Measurements from ENCODE around the gene PLEKHA7.
"Not testable (repeated sequence)": the region's sequence is repeated elsewhere in the genome, so short reads cannot be mapped to it uniquely, and the experiment has no call there.

PLEKHA7 gene

DNA sequence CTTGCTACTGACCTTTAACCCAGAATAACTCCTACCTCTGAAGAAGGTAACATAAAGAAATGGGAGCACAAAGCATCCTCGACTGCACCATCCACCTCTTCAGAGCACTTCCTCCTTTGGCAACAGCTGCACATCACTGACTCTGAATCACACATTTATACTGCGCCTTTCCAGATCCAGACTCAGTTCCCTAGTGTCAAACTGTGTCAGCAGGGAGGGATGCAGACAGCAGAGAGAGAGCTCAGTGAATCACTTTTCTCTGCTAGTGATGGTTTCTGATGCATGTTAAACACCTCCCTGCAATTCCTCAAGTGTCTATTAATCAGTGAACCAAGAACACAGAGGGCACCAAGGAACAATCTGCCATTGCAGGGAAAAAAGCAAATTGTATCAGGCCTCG is 118.9 kb downstream of the PLEKHA7 start:
- Mint-ChIP-seq H3K36me3 (ENCODE audit: low read depth) (no peaks in the 10 kb centered on the region), H3K27ac (no peak overlapping the region), H3K9me3 (peaks cover 1% of the 10 kb centered on the region), H3K27me3 (ENCODE audit: low read depth, poor library complexity) (peaks cover 67% of the 10 kb centered on the region), H3K4me3 (no peak overlapping the region), H3K4me1 (peaks cover 28% of the 10 kb centered on the region)
- TF ChIP-seq, protein P1, sequence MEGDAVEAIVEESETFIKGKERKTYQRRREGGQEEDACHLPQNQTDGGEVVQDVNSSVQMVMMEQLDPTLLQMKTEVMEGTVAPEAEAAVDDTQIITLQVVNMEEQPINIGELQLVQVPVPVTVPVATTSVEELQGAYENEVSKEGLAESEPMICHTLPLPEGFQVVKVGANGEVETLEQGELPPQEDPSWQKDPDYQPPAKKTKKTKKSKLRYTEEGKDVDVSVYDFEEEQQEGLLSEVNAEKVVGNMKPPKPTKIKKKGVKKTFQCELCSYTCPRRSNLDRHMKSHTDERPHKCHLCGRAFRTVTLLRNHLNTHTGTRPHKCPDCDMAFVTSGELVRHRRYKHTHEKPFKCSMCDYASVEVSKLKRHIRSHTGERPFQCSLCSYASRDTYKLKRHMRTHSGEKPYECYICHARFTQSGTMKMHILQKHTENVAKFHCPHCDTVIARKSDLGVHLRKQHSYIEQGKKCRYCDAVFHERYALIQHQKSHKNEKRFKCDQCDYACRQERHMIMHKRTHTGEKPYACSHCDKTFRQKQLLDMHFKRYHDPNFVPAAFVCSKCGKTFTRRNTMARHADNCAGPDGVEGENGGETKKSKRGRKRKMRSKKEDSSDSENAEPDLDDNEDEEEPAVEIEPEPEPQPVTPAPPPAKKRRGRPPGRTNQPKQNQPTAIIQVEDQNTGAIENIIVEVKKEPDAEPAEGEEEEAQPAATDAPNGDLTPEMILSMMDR (IDR thresholded peaks at IDR 0.05): no peak
- DNase-seq: no peak

DNA sequence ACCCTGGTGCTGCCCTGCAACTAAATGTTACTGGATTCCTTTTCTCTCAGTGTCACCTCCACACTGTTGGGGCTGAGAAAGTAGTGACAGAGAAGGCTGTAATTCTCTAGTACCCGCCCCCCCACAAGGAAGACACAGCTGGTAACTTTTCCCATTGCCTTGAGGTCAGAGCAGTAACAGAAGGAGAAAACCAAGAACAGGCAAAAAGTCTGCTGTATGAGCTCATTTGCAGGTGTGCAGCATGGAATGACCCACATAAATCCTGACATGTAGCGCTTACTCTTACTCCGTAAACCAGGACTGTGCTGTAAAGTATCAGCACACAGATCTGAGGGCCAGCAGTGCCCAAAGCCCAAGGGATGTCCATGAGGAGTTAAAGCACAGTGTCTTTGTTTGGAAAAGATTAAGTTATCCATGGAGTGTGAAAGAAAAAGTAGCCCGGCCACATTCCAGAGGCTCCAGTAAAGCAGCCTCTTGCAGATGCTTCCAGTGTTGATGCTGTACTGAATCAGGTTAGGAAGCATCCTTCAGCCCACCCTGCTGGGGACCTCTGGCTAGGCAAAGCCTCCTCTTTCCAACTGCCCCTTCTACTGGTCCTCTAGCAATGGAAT is 120.7 kb downstream of the PLEKHA7 start:
- Mint-ChIP-seq H3K9me3 (peaks cover 16% of the 10 kb centered on the region), H3K27ac (no peak overlapping the region), H3K36me3 (ENCODE audit: low read depth) (no peaks in the 10 kb centered on the region), H3K4me3 (no peak overlapping the region), H3K4me1 (peaks cover 28% of the 10 kb centered on the region), H3K27me3 (ENCODE audit: low read depth, poor library complexity) (peaks cover 59% of the 10 kb centered on the region)
- no peak for DNase-seq
- TF ChIP-seq, protein P1 (IDR thresholded peaks at IDR 0.05): no peak

DNA sequence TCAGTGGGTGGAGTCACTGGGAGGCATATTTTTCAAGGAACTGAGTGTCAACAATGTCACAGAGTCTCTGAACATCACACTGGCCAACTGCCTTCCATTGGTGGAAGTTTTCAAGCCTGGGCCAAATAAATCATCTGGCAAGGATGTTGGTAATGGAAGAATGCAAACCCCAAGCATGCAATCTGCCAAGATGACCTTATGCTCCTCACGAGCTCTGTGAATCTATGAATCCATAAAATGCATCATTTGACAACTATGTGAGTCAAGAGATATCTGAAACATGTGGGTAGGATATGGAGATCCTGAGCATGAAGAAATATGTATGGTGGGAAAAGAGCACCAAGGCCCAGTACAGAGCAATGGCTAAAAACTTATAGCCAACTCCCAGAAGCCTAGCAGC is 122.2 kb downstream of the PLEKHA7 start:
- Mint-ChIP-seq H3K4me3 (no peak overlapping the region), H3K27ac (no peak overlapping the region), H3K36me3 (ENCODE audit: low read depth) (no peaks in the 10 kb centered on the region), H3K4me1 (peaks cover 17% of the 10 kb centered on the region), H3K9me3 (peaks cover 22% of the 10 kb centered on the region), H3K27me3 (ENCODE audit: low read depth, poor library complexity) (peaks cover 47% of the 10 kb centered on the region)
- TF ChIP-seq, protein P1 (IDR thresholded peaks at IDR 0.05): no peak
- no peak for DNase-seq

DNA sequence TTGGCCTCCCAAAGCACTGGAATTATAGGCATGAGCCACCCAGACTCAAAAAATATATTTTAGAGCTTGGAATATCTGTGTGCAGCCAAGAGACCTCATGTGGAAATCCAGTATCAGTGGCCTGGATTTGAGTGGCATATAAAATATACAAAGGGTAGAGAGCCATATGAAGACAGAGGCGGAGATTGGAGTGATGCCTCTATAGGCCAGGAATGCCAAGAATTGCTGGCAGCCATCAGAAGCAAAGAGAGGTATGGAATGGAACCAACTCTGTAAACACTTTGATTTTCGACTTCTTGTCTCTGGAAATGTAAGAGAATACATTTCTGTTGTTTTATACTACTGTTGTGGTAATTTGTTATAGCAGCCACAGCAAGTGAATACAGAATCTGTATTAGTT is 123.0 kb downstream of the PLEKHA7 start:
- Mint-ChIP-seq H3K27me3 (ENCODE audit: low read depth, poor library complexity) (peaks cover 43% of the 10 kb centered on the region), H3K4me3 (no peak overlapping the region), H3K36me3 (ENCODE audit: low read depth) (no peaks in the 10 kb centered on the region), H3K27ac (no peak overlapping the region), H3K4me1 (peaks cover 16% of the 10 kb centered on the region), H3K9me3 (peaks cover 27% of the 10 kb centered on the region)
- no peak for DNase-seq
- TF ChIP-seq, protein P1 (IDR thresholded peaks at IDR 0.05): no peak

DNA sequence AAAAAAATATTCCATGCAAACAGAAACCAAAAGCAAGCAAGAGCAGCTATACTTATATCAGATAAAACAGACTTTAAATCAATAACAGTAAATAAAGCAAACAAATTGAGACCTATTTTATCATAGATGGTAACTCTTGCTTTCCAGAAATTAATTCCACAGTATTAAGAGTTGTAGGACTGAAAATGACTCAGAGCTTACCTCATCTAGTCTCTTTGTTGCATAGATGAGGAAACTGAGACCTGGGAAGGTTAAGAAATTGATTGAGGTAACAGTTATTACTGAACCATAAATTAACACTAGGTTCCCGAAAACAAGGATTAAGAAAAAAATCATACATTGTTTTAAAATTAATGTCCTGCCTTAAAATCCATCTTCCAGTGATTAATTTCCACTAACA is 123.8 kb downstream of the PLEKHA7 start:
- H3K27me3 Mint-ChIP-seq (ENCODE audit: low read depth, poor library complexity): peaks cover 36% of the 10 kb centered on the region
- no peak for DNase-seq
- TF ChIP-seq, protein P1 (IDR thresholded peaks at IDR 0.05): no peak
- peaks cover 27% of the 10 kb centered on the region for H3K9me3 Mint-ChIP-seq
- no peak overlapping the region for H3K27ac Mint-ChIP-seq
- H3K36me3 Mint-ChIP-seq (ENCODE audit: low read depth): no peaks in the 10 kb centered on the region
- H3K4me3 Mint-ChIP-seq: no peak overlapping the region
- peaks cover 10% of the 10 kb centered on the region for H3K4me1 Mint-ChIP-seq

DNA sequence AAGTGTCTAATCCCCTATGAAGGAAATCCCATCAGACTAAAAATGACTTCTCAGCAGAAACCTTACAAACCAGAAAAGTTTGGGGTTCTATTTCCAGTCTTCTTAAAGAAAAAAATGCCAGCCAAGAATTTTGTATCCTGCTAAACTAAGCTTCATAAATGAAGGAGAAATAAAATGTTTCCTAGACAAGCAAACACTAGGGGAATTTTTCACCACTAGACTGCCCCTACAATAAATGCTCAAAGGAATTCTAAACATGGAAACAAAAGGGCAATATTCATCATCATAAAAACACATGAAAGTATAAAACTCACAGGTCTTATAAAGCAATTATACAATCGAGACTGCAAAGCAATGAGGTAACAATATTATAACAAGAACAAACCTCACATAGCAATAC is 124.3 kb downstream of the PLEKHA7 start:
- peaks cover 27% of the 10 kb centered on the region for H3K9me3 Mint-ChIP-seq
- no peak for DNase-seq
- H3K4me1 Mint-ChIP-seq: peaks cover 5% of the 10 kb centered on the region
- TF ChIP-seq, protein P1 (IDR thresholded peaks at IDR 0.05): no peak
- no peaks in the 10 kb centered on the region for H3K36me3 Mint-ChIP-seq (ENCODE audit: low read depth)
- H3K27ac Mint-ChIP-seq: no peak overlapping the region
- peaks cover 31% of the 10 kb centered on the region for H3K27me3 Mint-ChIP-seq (ENCODE audit: low read depth, poor library complexity)
- H3K4me3 Mint-ChIP-seq: no peak overlapping the region

DNA sequence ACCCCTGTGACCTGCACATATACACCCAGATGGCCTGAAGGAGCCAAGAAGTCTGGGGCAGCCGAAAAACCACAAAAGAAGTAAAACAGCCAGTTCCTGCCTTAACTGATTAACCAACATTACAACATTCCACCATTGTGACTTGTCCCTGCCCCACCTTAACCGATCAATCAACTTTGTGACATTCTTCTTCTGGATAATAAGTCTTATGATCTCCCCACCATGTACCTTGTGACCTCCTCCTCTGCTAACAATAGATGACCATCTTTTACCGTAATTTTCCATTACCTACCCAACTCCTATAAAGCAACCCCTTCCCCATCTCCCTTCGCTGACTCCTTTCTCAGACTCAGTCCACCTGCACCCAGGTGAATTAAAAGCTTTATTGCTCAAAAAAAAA is 125.2 kb downstream of the PLEKHA7 start:
- Mint-ChIP-seq H3K27me3 (ENCODE audit: low read depth, poor library complexity) (peaks cover 23% of the 10 kb centered on the region), H3K9me3 (peaks cover 27% of the 10 kb centered on the region)
- not testable (repeated sequence) for H3K4me3 Mint-ChIP-seq; H3K4me1 Mint-ChIP-seq; H3K36me3 Mint-ChIP-seq (ENCODE audit: low read depth); DNase-seq; H3K27ac Mint-ChIP-seq

DNA sequence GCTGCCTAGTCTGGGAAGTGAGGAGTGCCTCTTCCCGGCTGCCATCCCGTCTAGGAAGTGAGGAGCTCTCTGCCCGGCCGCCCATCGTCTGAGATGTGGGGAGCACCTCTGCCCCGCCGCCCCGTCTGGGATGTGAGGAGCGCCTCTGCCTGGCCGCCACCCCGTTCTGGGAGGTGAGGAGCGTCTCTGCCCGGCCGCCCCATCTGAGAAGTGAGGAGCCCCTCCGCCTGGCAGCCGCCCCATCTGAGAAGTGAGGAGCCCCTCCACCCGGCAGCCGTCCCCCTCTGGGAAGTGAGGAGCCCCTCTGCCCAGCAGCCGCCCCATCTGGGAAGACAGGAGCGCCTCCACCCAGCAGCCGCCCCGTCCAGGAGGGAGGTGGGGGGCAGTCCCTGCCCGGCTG is 126.3 kb downstream of the PLEKHA7 start:
- H3K4me1 Mint-ChIP-seq; H3K4me3 Mint-ChIP-seq; DNase-seq; H3K27ac Mint-ChIP-seq; H3K36me3 Mint-ChIP-seq (ENCODE audit: low read depth): not testable (repeated sequence)
- peaks cover 27% of the 10 kb centered on the region for H3K9me3 Mint-ChIP-seq
- peaks cover 16% of the 10 kb centered on the region for H3K27me3 Mint-ChIP-seq (ENCODE audit: low read depth, poor library complexity)
